Stimulated activated naive CD4-positive, alpha-beta T cell (primary cell): ENCODE data around the gene OPCML.

ENCODE experiments used
- DNase-seq, 6 experiments: peaks; one replicate each; lab custom pipeline; 2025; lab: John Stamatoyannopoulos, UW

The OPCML gene

GRCh38 chr11:133232665-133233064, 299.6 kb downstream of the OPCML start:
- no peak for DNase-seq

GRCh38 chr11:133230431-133230830, 301.9 kb downstream of the OPCML start:
- DNase-seq, result no peak

GRCh38 chr11:133228471-133229329, 303.6 kb downstream of the OPCML start:
- DNase-seq, result no peak

- DNase-seq, result no peak
Measured at GRCh38 chr11:133227632-133228111, 304.6 kb downstream of the OPCML start.

DNA sequence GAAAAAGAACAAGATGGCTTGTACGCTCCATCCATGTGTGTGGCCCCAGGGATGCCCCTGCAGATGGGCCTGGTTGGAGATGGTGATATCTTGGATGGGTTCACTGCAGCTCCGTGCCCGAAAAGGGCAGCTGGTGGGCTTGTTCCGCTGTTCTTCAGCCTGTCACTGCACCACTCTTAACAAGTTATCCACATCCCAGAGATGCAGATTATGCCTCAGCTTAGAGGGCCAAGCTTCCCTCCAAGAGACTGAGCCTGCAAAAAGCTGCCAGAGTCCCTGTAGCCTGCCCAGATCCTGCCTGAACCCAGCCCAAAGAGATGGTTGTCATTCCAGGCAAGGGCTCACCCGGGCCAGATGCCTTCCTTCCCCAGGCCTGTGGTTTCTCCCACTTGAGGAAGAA, 308.0 kb downstream of the OPCML start:
- DNase-seq, result no peak

- no peak for DNase-seq
Measured at GRCh38 chr11:133222425-133223330, 309.6 kb downstream of the OPCML start.

- no peak for DNase-seq
Measured at GRCh38 chr11:133219543-133219942, 312.8 kb downstream of the OPCML start.

GRCh38 chr11:133216813-133217212, 315.5 kb downstream of the OPCML start:
- no peak for DNase-seq

DNA sequence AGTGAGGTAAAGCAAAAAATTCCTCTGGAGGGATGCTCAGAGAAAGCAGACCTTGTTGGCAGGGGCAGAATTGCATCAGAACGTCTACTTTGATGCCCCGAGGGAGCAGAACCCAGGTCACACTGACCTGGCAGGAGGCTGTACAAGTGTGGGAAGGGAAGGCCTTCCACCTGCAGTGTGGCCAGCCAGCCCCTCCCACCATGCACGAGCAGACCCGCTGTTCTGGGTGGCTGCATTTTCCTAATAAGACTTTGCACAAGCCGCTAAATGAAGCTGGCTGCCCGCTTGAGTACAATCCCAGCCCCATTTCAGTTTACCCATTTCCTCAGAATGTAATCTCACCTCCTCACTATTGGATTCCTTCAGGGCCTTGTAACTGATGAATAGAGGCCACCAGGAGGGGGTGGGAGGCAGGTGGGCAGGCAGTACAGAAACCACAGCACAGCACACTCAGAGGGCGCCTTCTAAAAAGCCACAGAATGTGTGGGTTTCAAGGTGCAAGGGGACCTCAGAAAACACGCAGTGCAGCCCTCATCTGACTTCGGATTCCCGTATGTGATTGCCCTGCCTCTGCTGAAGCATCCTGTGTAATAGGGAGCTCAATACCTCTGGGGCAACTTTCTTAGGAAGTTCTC, 316.6 kb downstream of the OPCML start:
- DNase-seq, result no peak

GRCh38 chr11:133214646-133215045, 317.7 kb downstream of the OPCML start:
- no peak for DNase-seq

DNA sequence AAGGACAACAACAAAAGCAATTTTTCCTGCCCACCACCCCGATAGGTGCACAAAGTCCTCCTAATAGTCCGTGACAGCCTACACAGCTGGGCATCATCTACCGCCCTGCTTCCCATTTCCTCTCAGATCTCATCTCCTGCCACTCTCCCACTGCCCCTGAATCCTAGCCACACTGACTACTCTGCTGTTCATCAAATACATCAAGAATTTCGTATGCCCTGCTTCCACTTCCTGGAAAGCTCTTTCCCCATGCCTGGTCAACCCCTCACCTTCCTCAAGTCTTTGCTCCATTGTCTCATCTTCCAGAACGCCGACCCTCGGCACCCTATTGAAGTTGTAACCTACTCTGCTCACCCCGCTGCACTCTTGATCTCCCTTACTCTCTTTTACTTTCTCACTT, 320.1 kb downstream of the OPCML start:
- DNase-seq, result no peak

- no peak for DNase-seq
Measured at GRCh38 chr11:133207995-133208394, 324.3 kb downstream of the OPCML start.

DNA sequence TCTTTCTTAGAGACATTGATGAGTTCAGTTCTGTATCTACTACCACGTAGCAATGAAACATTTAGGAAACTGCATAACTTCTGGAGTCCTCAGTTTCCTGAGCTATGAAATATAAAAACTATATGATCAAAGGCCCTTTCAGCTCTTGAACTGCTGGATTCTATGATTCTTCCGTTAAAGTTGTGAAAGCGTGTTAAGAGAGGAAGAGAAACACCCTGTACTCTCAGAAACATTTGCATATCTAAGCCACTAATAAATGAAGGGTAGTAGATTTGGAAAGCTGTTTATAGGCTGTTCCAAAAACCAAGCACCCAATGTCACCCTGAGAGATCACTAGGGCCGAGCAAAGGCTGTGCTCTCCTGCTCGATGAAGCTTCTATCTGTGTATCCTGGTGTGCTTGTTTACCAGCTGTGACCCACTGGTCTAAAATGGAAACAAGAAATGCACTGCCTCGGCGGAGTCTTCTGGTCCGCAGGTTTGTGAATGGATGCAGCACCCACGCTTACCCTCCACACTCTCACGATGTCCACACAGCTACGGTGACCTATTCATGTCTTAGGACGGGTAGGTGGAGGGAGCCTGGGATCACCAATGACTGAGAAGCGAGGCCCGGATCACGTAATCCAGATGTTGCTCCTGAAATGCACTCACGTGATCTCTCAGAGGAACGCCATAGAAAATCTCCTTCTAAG, 325.8 kb downstream of the OPCML start:
- no peak for DNase-seq

GRCh38 chr11:133204158-133204557, 328.1 kb downstream of the OPCML start:
- no peak for DNase-seq

DNA sequence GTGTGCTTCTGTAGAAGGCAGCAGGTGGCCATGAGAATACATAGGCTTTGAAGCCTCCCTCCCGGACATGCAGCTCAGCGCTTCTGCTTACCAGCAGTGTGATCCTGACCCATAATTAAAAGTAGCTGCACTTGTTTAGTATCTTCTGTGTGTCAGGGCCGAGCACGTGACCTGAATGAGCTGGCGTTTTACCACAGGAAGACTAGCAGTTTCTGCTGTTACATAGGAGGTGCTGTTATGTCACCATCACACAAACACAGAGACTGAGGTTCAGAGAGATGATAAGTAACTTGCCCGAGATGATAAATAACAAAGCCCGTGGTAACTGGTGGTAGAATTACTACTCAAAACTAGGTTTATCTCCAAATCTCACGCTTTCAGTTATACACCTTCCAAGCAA, 329.5 kb downstream of the OPCML start:
- DNase-seq, result no peak

DNA sequence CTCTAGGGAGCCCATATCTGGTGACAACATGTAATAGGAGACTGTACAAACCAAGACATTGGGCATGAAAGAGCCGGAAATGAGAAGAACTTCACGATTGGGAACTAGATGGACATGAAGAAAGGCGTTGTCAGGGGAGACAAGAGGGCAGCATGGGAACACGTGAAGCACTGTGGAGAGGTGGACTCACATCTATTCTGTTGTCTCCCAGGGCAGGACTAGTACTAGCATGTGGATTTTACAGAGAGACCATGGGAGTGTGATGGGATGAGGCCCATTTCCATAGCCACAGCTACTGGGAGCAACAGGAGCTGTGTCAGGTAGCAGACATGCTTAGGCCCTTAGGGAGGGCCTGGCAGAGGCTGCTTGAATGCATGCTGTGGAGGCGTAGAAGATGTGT, 333.9 kb downstream of the OPCML start:
- no peak for DNase-seq

DNA sequence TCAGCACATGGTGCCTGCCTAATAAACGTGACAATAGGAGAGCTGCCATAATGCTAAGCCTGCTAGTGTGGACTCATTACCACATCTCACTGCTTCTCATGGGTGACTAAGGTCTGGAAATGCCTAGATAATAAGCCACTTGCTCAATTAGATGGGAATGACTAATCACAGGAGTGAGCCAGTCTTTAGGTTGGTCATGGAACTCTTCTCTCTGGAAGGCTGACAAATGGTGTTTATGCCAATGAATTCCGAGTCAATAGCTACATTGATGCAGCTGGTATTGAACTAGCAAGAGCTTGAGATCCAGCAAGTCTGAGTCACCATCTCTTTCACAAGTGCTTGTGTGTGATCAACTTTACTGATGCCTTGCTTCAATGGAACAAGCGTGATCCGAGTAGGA, 334.9 kb downstream of the OPCML start:
- DNase-seq, result no peak

DNA sequence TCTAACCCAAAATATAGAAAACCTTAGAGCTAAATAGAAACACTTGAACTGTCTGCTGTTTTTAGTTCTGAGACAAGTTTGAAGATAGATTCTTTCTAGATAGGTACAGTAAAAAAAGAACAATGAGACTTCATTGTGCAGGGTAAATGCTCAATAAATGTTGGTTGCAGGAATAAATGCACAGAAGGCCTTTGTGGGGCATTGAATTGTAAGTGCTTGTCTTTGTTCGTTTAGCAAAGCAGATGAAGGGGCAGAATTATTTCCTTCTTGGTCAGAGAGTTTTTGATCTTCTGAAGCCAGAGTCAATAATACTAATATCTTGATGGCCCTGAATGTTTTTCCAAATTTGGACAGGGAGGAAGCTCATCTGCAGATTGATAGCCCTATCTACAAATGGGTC, 340.4 kb downstream of the OPCML start:
- no peak for DNase-seq

DNA sequence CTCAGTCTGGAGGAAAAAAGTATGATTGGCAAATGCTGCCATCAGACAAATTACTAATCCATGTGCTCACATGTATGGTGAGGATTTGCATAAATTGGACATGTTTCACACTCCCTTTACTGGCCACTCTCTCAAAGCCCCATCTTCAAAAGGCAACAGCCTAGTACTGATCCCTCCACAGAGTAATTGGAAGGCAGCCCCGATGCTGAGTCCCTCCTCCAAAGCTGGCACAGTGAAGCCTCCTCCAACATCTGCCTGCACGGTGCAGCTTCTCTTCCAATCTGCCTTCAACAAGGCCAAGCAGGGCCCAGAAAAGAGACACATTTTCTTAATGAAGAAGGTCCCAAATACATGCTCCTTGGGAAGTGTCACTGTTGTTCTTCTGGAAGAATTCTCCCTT, 350.6 kb downstream of the OPCML start:
- DNase-seq, result no peak

- DNase-seq, result no peak
Measured at GRCh38 chr11:133181066-133181465, 351.2 kb downstream of the OPCML start.

DNA sequence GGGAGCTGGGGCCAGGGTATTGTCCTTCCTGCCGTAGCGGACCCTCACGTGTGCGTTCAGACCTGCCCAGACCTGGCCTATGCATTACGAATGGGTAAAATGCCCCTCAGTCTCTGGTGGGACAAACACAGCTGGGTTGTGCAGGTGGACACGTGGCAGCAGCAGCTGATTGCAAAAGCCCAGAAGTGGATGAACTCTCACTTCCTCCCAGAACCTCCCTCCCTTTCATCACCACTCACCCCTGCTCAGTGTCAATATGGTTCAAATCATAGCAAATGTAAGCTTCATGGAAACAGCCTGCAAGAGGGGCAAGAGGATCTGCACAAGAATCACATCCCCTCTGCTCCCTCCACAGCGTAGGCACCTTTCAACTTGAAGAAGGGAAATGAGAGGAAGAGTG, 352.1 kb downstream of the OPCML start:
- no peak for DNase-seq

DNA sequence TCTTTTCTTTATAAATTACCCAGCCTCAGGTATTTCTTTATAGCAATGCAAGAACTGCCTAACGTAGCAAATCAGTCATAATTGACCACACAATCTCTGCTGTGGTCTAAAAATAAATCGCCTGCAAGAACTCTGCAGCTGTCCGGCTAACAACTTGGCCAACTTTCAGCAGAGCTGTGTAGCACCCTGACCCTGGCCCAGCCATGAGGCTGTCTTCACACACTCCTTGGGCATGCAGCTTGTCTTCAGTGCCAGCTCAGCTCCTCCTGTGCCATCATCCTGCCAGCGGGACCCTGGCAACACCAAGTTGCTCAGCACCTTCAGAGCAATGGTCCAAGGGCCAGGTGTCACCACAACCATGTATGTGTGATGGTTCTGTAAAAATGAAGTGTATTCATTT, 355.6 kb downstream of the OPCML start:
- no peak for DNase-seq
